Lower leg skin (tissue), 3 donors: ENCODE measurements around the gene TLK1.

Experiments used
- CTCF ChIP-seq, 3 donors: fragments of 450-650 bp; IDR thresholded peaks; one replicate each; pipeline ENCODE4 v1.5.1; 2016; ENCODE audit warnings: antibody characterized with exemption in 3 of 3, mild to moderate bottlenecking in 3 of 3, moderate library complexity in 2 of 3
- POLR2A ChIP-seq, 2 donors: fragments of 450-650 bp; IDR thresholded peaks; one replicate each; pipeline ENCODE4 v1.6.1; 2016 to 2017; ENCODE audit warnings: antibody characterized with exemption in 2 of 2, mild to moderate bottlenecking in 1 of 2, moderate library complexity in 1 of 2

GRCh38 chr2:170973492-170974303 is 187.0 kb downstream of the TLK1 start:
- TF ChIP-seq CTCF (IDR thresholded peaks at IDR 0.05) (no peak), POLR2A (IDR thresholded peaks at IDR 0.05) (no peak)
